Thyroid gland (tissue), 4 donors: ENCODE measurements around the gene PAK1. TPM values are rescaled to one million over a fixed set of nuclear protein-coding genes. Genes with fewer than 3 reads are reported as not detected.

Experiments
- DNase-seq, 2 donors: peaks; one replicate each; pipeline ENCODE4 v3.0.0-alpha.2; 2019
- H3K27ac ChIP-seq, 3 donors: fragments of 200-600 bp; sonication (generic); 1 replicate in 2 of 3; 2 replicates in 1 of 3; pipeline ENCODE4 v1.5.1; 2016 to 2019; ENCODE audit warnings: mild to moderate bottlenecking in 1 of 3, moderate library complexity in 1 of 3
- H3K27me3 ChIP-seq: fragments of 200-600 bp; sonication (generic); one replicate; pipeline ENCODE4 v1.5.1; 2019
- H3K36me3 ChIP-seq, 2 donors: fragments of 200-600 bp; sonication (generic); one replicate each; pipeline ENCODE4 v1.5.1; 2016 to 2019
- H3K4me1 ChIP-seq, 2 donors: fragments of 200-600 bp; sonication (generic); one replicate each; pipeline ENCODE4 v1.5.1; 2017 to 2019
- H3K4me3 ChIP-seq, 3 donors: fragments of 200-600 bp; sonication (generic); replicated peaks in 1 of 3; 1 replicate in 2 of 3; 2 replicates in 1 of 3; pipeline ENCODE4 v1.5.1; 2016; ENCODE audit warnings: mild to moderate bottlenecking in 1 of 3
- H3K9me3 ChIP-seq: fragments of 200-600 bp; sonication (generic); one replicate; pipeline ENCODE4 v1.5.1; 2017
- POLR2A ChIP-seq, 2 donors: fragments of 450-650 bp; IDR thresholded peaks; one replicate each; pipeline ENCODE4 v1.6.1; 2017; ENCODE audit warnings: antibody characterized with exemption in 2 of 2, mild to moderate bottlenecking in 2 of 2, moderate library complexity in 1 of 2
- WGBS, 2 donors: methylation state at CpG; one replicate each; pipeline ENCODE4 v1.1.5; 2017; 5-methylcytosine and 5-hydroxymethylcytosine counted together
- intact Hi-C: fragments of 100-400 bp; cut with DNase I; formaldehyde crosslinking; loops from one replicate; pipeline ENCODE4 v1.15.1; 2023
- total RNA-seq, 4 donors: library from RNA; depleted of rRNA; stranded (reverse); fragments of >200 nt; gene quantifications; one replicate each; pipeline ENCODE4 v1.2.3, GENCODE V29; 2016
- TF ChIP-seq, protein P1 (sequence below), 6 experiments: fragments of 200-600 bp in 3 of 6; fragments of 450-650 bp in 3 of 6; sonication (generic) in 3 of 6; IDR thresholded peaks; one replicate each; pipeline ENCODE4 v1.5.1; 2016 to 2019; ENCODE audit warnings: antibody characterized with exemption in 6 of 6, mild to moderate bottlenecking in 2 of 6, inconsistent platforms in 1 of 6, moderate library complexity in 1 of 6

PAK1 gene
- total RNA-seq, 4 donors from 2014 or later, result 47.0 to 110 (median 84.0) TPM

DNA sequence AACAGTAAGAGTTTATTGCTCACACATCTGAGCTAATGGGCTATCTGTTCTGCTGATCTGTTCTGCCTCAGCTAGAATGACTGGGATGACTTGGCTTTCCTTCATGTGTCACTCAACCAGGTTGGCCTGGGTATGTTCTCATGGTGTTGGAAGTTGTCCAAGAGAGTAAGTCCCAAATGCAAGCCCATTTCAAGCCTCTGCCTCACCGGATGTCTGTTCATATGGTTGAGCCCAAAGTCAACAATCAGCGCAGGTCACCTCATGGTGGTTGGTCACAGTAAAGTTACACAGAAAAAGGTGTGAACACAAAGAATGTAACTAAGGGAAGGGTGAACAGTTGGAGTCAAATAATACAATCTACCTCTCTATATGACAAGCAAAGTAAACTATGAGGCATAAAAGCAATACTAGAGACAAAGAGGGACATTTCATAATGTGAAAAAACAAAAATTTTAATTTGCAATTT lies 174.3 kb downstream of the PAK1 start:
- no peaks in the 10 kb centered on the region for H3K4me1 ChIP-seq
- no peak overlapping the region for H3K27ac ChIP-seq
- no peak overlapping the region for H3K4me3 ChIP-seq
- WGBS, 2 donors, result 20 to 61% methylated on average over 2 of the region's 2 CpGs
- no peak for DNase-seq
- no peaks in the 10 kb centered on the region for H3K27me3 ChIP-seq
- no peak for TF ChIP-seq POLR2A (IDR thresholded peaks at IDR 0.05)
- TF ChIP-seq, protein P1, sequence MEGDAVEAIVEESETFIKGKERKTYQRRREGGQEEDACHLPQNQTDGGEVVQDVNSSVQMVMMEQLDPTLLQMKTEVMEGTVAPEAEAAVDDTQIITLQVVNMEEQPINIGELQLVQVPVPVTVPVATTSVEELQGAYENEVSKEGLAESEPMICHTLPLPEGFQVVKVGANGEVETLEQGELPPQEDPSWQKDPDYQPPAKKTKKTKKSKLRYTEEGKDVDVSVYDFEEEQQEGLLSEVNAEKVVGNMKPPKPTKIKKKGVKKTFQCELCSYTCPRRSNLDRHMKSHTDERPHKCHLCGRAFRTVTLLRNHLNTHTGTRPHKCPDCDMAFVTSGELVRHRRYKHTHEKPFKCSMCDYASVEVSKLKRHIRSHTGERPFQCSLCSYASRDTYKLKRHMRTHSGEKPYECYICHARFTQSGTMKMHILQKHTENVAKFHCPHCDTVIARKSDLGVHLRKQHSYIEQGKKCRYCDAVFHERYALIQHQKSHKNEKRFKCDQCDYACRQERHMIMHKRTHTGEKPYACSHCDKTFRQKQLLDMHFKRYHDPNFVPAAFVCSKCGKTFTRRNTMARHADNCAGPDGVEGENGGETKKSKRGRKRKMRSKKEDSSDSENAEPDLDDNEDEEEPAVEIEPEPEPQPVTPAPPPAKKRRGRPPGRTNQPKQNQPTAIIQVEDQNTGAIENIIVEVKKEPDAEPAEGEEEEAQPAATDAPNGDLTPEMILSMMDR (IDR thresholded peaks at IDR 0.05), result no peak
- intact Hi-C loops, result no loop called here
- H3K9me3 ChIP-seq, result no peaks in the 10 kb centered on the region
- H3K36me3 ChIP-seq, result no peaks in the 10 kb centered on the region

DNA sequence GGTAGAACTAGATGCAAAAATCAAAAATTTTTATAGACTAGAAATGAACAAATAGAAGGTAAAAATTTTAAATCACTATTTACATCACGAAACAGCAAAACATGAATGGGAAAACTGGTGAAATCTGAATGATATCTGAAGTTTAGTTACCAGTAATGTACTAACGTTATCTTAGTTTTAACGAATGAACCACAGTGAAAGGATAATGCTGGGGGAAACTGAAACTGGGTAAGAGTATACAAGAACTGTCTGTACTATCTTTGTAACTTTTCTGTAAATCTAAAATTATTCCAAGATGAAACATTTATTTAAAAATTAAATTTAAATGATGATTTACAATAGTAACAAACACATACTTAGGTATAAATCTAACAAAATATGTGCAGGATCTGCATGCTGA lies 179.9 kb downstream of the PAK1 start:
- H3K9me3 ChIP-seq, result no peaks in the 10 kb centered on the region
- H3K4me1 ChIP-seq, result no peaks in the 10 kb centered on the region
- intact Hi-C loops, result no loop called here
- H3K27me3 ChIP-seq, result no peaks in the 10 kb centered on the region
- no peak overlapping the region for H3K27ac ChIP-seq
- no peak for DNase-seq
- no peak overlapping the region for H3K4me3 ChIP-seq
- H3K36me3 ChIP-seq, result no peaks in the 10 kb centered on the region
- WGBS, 2 donors, result 86 to 95% methylated on average over 3 of the region's 3 CpGs
- no peak for TF ChIP-seq POLR2A (IDR thresholded peaks at IDR 0.05)
- TF ChIP-seq, protein P1 (IDR thresholded peaks at IDR 0.05), result no peak

DNA sequence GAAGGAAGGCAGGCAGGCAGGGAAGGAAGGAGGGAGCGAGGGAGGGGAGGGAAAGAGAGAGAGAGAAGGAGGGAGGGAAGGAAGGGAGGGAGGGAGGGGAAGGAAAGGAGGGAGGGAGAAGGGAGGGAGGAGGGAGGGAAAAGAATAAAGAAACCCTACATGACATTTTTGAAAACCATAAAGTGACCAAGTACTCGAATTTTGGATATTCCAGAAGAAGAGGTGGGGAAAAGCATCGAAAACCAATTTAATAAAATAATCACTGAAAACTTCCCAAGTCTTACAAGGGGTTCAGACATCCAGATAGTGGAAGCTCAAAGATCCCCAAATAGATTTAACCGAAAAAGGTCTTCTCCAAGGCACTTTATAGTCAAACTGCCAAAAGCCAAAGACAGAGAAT lies 184.2 kb downstream of the PAK1 start:
- WGBS, 2 donors, result 89 to 92% methylated on average over 4 of the region's 4 CpGs
- H3K27me3 ChIP-seq, result no peaks in the 10 kb centered on the region
- H3K4me3 ChIP-seq, result no peak overlapping the region
- DNase-seq, result no peak
- no peaks in the 10 kb centered on the region for H3K4me1 ChIP-seq
- TF ChIP-seq POLR2A (IDR thresholded peaks at IDR 0.05), result no peak
- TF ChIP-seq, protein P1 (IDR thresholded peaks at IDR 0.05), result no peak
- no peaks in the 10 kb centered on the region for H3K36me3 ChIP-seq
- H3K9me3 ChIP-seq, result no peaks in the 10 kb centered on the region
- intact Hi-C loops, result no loop called here
- no peak overlapping the region for H3K27ac ChIP-seq

DNA sequence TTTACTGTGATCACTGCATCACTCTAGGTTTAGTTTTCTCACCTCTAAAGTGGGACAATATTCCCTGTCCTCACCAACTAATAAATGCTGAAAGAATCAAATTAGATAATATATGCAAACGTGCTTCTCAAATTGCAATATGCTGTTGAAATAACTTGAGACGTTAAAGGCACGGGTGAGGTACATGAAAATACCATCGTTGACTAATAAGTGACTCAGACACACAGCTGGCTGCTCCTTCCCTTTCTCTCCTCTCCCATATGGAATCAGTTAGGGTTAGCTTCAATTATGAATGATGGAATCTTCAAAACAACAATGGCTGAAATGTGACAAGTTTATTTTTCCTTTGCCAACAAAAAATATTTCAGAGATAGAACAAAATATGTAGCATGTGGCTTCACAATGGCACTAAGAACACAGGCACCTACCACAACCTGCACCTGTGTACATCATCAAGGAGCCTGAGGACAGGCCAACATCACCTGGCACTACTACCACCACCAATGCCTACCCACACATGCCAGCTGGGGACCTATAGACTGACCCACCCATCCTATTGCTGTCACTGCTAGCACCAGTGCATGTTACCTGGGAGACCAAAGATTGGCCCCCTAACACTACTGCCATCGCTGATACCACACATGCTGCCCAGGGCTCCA lies 186.2 kb downstream of the PAK1 start:
- WGBS, 2 donors, result 69 to 88% methylated on average over 4 of the region's 5 CpGs
- Histone ChIP-seq H3K4me1 (no peaks in the 10 kb centered on the region), H3K27ac (no peak overlapping the region), H3K36me3 (no peaks in the 10 kb centered on the region), H3K4me3 (no peak overlapping the region), H3K9me3 (no peaks in the 10 kb centered on the region), H3K27me3 (no peaks in the 10 kb centered on the region)
- intact Hi-C loops, result no loop called here
- no peak for DNase-seq
- TF ChIP-seq, protein P1 (IDR thresholded peaks at IDR 0.05), result no peak
- no peak for TF ChIP-seq POLR2A (IDR thresholded peaks at IDR 0.05)

DNA sequence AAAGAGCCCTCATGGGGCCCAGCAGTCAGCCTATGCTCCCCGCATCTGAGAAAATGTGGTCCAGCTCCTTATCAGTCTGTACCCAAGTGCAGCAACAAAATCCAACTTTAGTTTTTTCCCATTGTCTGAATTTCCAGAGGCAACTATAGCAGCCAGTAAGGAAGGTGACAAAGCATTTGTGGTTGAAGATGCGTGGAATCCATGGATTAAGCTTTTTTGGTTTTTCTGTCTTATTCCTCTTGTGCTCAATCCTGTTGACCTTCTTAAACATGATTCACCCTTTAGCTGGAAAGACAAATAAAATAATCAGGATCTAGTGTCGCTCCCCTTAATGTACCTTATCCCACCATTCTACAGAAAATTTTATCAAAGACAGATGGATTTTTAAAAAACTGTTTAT lies 186.8 kb downstream of the PAK1 start:
- Histone ChIP-seq H3K36me3 (no peaks in the 10 kb centered on the region), H3K27ac (no peak overlapping the region), H3K4me1 (no peaks in the 10 kb centered on the region), H3K4me3 (no peak overlapping the region), H3K27me3 (no peaks in the 10 kb centered on the region), H3K9me3 (no peaks in the 10 kb centered on the region)
- no peak for DNase-seq
- intact Hi-C loops, result no loop called here
- 94 to 98% methylated on average over 3 of the region's 3 CpGs for WGBS, 2 donors
- TF ChIP-seq, protein P1 (IDR thresholded peaks at IDR 0.05), result no peak
- TF ChIP-seq POLR2A (IDR thresholded peaks at IDR 0.05), result no peak
